CD14-positive monocyte (primary cell): ENCODE measurements around the gene ROBO1. TPM values are rescaled to one million over a fixed set of nuclear protein-coding genes. Genes with fewer than 3 reads are reported as not detected.

Experiments
- DNase-seq, 3 donors: peaks; one replicate each; pipeline ENCODE4 v3.0.0-alpha.2; 2011 to 2022
- H2AFZ ChIP-seq: 2 replicates; pipeline ENCODE4 v1.6.0; 2012; ENCODE audit warnings: mild to moderate bottlenecking, low read depth, low read length, inconsistent platforms; ENCODE audit not compliant: insufficient read depth, poor library complexity, severe bottlenecking
- H3K27ac ChIP-seq, 2 donors: 1 replicate in 1 of 2; 2 replicates in 1 of 2; pipeline ENCODE4 v1.5.1; 2012 to 2013; ENCODE audit warnings: low read length in 2 of 2, control low read depth in 1 of 2, inconsistent platforms in 1 of 2, low read depth in 1 of 2, mild to moderate bottlenecking in 1 of 2
- H3K27me3 ChIP-seq, 2 donors: one replicate each; pipeline versions ENCODE4 v1.6.0 to v1.6.1; 2011 to 2013; ENCODE audit warnings: low read length in 2 of 2; ENCODE audit not compliant: control insufficient read depth in 2 of 2, insufficient read depth in 2 of 2
- H3K36me3 ChIP-seq, 2 donors: replicated peaks in 1 of 2; 1 replicate in 1 of 2; 2 replicates in 1 of 2; pipeline versions ENCODE4 v1.5.1 to v1.6.1; 2012 to 2013; ENCODE audit warnings: low read length in 2 of 2, control low read depth in 1 of 2, inconsistent platforms in 1 of 2, mild to moderate bottlenecking in 1 of 2; ENCODE audit not compliant: insufficient read depth in 2 of 2, control insufficient read depth in 1 of 2
- H3K4me1 ChIP-seq, 2 donors: 1 replicate in 1 of 2; 2 replicates in 1 of 2; pipeline versions ENCODE4 v1.5.1 to v1.6.1; 2012 to 2013; ENCODE audit warnings: low read length in 2 of 2, control low read depth in 1 of 2, inconsistent platforms in 1 of 2, mild to moderate bottlenecking in 1 of 2, moderate library complexity in 1 of 2; ENCODE audit not compliant: insufficient read depth in 2 of 2, control insufficient read depth in 1 of 2
- H3K4me2 ChIP-seq: replicated peaks from 2 replicates; pipeline ENCODE3; 2012; ENCODE audit warnings: low read length, moderate library complexity, mild to moderate bottlenecking; ENCODE audit not compliant: poor library complexity, severe bottlenecking; ENCODE audit errors: extremely low read depth
- H3K4me3 ChIP-seq, 3 experiments: fragments of 200-600 bp in 1 of 3; sonication (generic) in 1 of 3; replicated peaks in 1 of 3; 1 replicate in 2 of 3; 2 replicates in 1 of 3; pipeline ENCODE4 v1.5.1; 2011 to 2013; ENCODE audit warnings: low read length in 3 of 3, mild to moderate bottlenecking in 3 of 3, control low read depth in 2 of 3, low read depth in 2 of 3, inconsistent platforms in 1 of 3, moderate library complexity in 1 of 3
- H3K79me2 ChIP-seq: 2 replicates; pipeline ENCODE4 v1.6.0; 2012; ENCODE audit warnings: mild to moderate bottlenecking, control low read depth, inconsistent platforms, low read length, moderate library complexity; ENCODE audit not compliant: insufficient read depth
- H3K9ac ChIP-seq: 2 replicates; pipeline ENCODE4 v1.6.0; 2017; ENCODE audit warnings: low read length, mild to moderate bottlenecking; ENCODE audit not compliant: insufficient read depth, poor library complexity, severe bottlenecking
- H3K9me3 ChIP-seq, 2 donors: replicated peaks in 1 of 2; 1 replicate in 1 of 2; 2 replicates in 1 of 2; pipeline versions ENCODE4 v1.5.1 to v1.6.1; 2012 to 2013; ENCODE audit warnings: low read length in 2 of 2, control low read depth in 1 of 2; ENCODE audit not compliant: control insufficient read depth in 1 of 2, insufficient read depth in 1 of 2
- H4K20me1 ChIP-seq: 2 replicates; pipeline ENCODE4 v1.6.0; 2012; ENCODE audit warnings: mild to moderate bottlenecking, low read length, control low read depth, moderate library complexity; ENCODE audit not compliant: insufficient read depth
- H3K27ac Mint-ChIP-seq, 7 donors: one replicate each; pipeline ENCODE4 v1.8.0; 2020; ENCODE audit warnings: mild to moderate bottlenecking in 7 of 7, mixed read lengths in 7 of 7, moderate library complexity in 6 of 7, inconsistent platforms in 2 of 7
- H3K27me3 Mint-ChIP-seq, 3 donors: one replicate each; pipeline ENCODE4 v1.8.0; 2021 to 2022; ENCODE audit warnings: low read depth in 3 of 3, mild to moderate bottlenecking in 3 of 3, mixed read lengths in 3 of 3, moderate library complexity in 3 of 3, inconsistent platforms in 1 of 3
- H3K36me3 Mint-ChIP-seq, 2 donors: one replicate each; pipeline ENCODE4 v1.8.0; 2020; ENCODE audit warnings: mixed read lengths in 2 of 2, inconsistent platforms in 1 of 2, mild to moderate bottlenecking in 1 of 2
- H3K4me1 Mint-ChIP-seq: one replicate; pipeline ENCODE4 v1.8.0; 2020; ENCODE audit warnings: mild to moderate bottlenecking, mixed read lengths
- H3K4me3 Mint-ChIP-seq, 2 donors: one replicate each; pipeline ENCODE4 v1.8.0; 2020; ENCODE audit warnings: mild to moderate bottlenecking in 2 of 2, mixed read lengths in 2 of 2, moderate library complexity in 1 of 2
- H3K9me3 Mint-ChIP-seq, 7 donors: one replicate each; pipeline ENCODE4 v1.8.0; 2020 to 2022; ENCODE audit warnings: mixed read lengths in 7 of 7, mild to moderate bottlenecking in 6 of 7, moderate library complexity in 6 of 7, inconsistent platforms in 2 of 7
- CTCF ChIP-seq: fragments of 200-600 bp; IDR thresholded peaks from one replicate; pipeline ENCODE4 v1.8.0; 2022; ENCODE audit warnings: antibody characterized with exemption, mild to moderate bottlenecking
- WGBS: methylation state at CpG from one replicate; pipeline ENCODE4 v1.1.5; 2013; ENCODE audit warnings: missing lambda C conversion rate; ENCODE audit not compliant: insufficient coverage; 5-methylcytosine and 5-hydroxymethylcytosine counted together
- intact Hi-C, 2 donors: fragments of 100-400 bp; cut with micrococcal nuclease; formaldehyde crosslinking; loops; one replicate each; pipeline versions ENCODE4 v1.15.0 to v1.15.1; 2023
- polyA plus RNA-seq, 3 donors: library from polyadenylated mRNA; depleted of rRNA in 1 of 3; unstranded in 2 of 3; stranded (reverse) in 1 of 3; fragments of 300-500 nt in 2 of 3; fragments of >200 nt in 1 of 3; fragmentation: Illumina TruSeq in 2 of 3; gene quantifications; 1 replicate in 2 of 3; 2 replicates in 1 of 3; pipeline ENCODE4 v1.2.3, GENCODE V29; 2012 to 2021

Gene ROBO1
- polyA plus RNA-seq, 3 donors = 0.09 to 0.10 TPM; not detected in 1

DNA sequence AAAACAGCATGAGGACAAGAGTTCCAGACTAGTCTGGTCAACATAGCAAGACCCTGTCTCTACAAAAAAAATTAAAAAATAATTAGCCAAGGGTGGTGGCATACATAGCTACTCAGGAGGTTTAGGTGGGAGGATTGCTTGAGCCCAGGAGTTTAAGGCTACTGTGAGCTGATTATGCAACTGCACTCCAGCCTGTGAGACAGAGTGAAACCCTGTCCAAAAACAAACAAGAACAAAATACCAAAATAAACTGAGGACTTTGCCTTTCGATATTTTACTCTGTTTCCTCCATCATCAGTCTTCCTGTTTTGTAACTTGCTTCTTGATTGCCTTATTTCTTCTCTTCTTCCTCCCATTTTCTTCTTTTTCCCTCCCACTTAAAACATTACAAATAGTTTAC is 504.4 kb downstream of the ROBO1 start:
- Mint-ChIP-seq H3K4me1 (no peaks in the 10 kb centered on the region), H3K4me3 (no peak overlapping the region), H3K36me3 (no peaks in the 10 kb centered on the region), H3K27me3 (no peaks in the 10 kb centered on the region), H3K27ac (no peak overlapping the region), H3K9me3 (peaks cover 0 to 3% (median 0%) of the 10 kb centered on the region in 7 donors)
- no peaks in the 10 kb centered on the region for H4K20me1 ChIP-seq
- no peak overlapping the region for H2AFZ ChIP-seq
- DNase-seq = no peak
- H3K9ac ChIP-seq = no peak overlapping the region
- H3K27ac ChIP-seq = no peak overlapping the region
- H3K36me3 ChIP-seq = no peaks in the 10 kb centered on the region
- H3K79me2 ChIP-seq = no peaks in the 10 kb centered on the region
- no peaks in the 10 kb centered on the region for H3K4me1 ChIP-seq
- 86% methylated on average over 1 of the region's 1 CpG for WGBS
- no peaks in the 10 kb centered on the region for H3K9me3 ChIP-seq
- intact Hi-C loops = no loop called here
- H3K4me3 ChIP-seq = no peak overlapping the region
- TF ChIP-seq CTCF = no peak
- H3K27me3 ChIP-seq = no peaks in the 10 kb centered on the region
- H3K4me2 ChIP-seq = no peak overlapping the region

- H3K9ac ChIP-seq = no peak overlapping the region
- no peak overlapping the region for H3K4me3 ChIP-seq
- H3K27ac Mint-ChIP-seq = no peak overlapping the region
- H3K27ac ChIP-seq = no peak overlapping the region
- no peaks in the 10 kb centered on the region for H3K36me3 ChIP-seq
- H3K4me1 Mint-ChIP-seq = no peaks in the 10 kb centered on the region
- peaks cover 0 to 3% (median 0%) of the 10 kb centered on the region in 7 donors for H3K9me3 Mint-ChIP-seq
- DNase-seq = no peak
- peaks cover 0 to 1% (median 0%) of the 10 kb centered on the region in 3 donors for H3K27me3 Mint-ChIP-seq
- H3K4me2 ChIP-seq = no peak overlapping the region
- no peak overlapping the region for H3K4me3 Mint-ChIP-seq
- no CpG with 5 or more reads among the region's 1 CpG for WGBS
- no peaks in the 10 kb centered on the region for H4K20me1 ChIP-seq
- H3K27me3 ChIP-seq = no peaks in the 10 kb centered on the region
- no peaks in the 10 kb centered on the region for H3K4me1 ChIP-seq
- no peaks in the 10 kb centered on the region for H3K36me3 Mint-ChIP-seq
- intact Hi-C loops = no loop called here
- no peak for TF ChIP-seq CTCF
- no peaks in the 10 kb centered on the region for H3K79me2 ChIP-seq
- no peaks in the 10 kb centered on the region for H3K9me3 ChIP-seq
- H2AFZ ChIP-seq = no peak overlapping the region
Observed at GRCh38 chr3:79258479-79258878, 509.3 kb downstream of the ROBO1 start.
